DMS79 (cell line): Measurements from ENCODE around the gene RANBP3L.

ENCODE experiments used
- DNase-seq: peaks from one replicate; lab custom pipeline; 2025; lab: John Stamatoyannopoulos, UW

RANBP3L gene

DNA sequence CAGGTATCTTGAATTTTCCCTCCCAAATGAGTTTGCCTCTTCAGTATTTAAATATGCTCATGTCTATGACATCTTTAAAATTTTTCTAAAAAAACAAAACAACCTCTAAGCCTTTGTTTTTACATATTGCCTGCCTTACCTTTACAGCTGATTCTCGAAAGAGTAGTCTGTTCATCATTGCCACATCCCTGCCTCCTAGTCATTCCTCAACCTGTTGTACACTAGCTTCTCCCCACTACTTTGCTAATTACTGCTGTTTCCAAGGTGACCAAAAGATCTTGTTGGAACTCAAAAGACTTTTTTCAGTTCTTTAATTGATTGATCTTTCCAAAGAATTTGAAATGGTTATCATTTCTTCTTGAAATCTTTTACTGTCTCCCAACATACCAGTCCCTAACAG is 58.0 kb downstream of the RANBP3L start:
- no peak for DNase-seq

DNA sequence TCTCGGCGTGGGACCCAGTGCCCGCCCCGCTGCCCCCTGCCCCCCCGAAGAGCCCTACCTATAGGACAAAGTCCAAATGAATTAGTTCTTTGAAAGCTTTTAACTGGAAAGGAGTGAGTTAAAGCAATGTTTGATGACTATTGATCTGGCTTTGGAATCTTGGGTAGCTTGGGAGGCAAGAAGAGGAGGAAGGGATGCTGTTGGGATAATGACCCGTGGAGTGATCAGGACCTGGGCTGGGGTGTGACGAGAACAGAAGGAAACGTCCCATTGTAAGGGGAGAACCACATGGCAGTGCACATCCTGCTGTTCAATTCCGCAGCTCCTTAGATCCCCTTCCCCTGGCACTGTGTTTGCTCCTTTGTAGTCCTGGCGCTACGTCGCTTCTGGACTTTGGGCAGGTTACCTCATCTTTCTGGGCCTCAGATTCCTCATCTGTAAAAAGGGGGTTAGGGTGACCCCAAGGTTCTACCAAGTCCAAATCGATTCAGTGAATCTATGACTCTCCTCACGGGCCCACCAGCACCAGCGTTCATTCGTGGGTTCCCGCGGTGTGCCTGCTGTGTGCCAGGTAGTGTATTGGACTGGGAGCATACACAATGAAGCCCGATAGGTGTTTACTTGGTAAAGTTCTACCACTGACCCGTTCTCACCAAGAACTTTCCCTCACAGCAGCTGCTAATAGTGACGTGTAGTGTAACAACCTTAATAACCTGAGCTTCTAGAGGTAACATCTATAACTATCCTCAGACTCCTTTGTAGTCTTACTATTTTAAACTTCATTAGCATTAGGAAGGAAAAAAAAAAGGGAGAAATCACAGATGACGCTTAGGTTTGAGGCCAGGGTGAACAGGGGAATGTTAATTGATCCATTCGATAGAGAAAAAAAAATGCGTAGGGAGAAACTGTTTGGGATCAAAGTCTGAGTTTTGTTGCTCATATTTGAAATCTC is 58.9 kb downstream of the RANBP3L start:
- DNase-seq = no peak

DNA sequence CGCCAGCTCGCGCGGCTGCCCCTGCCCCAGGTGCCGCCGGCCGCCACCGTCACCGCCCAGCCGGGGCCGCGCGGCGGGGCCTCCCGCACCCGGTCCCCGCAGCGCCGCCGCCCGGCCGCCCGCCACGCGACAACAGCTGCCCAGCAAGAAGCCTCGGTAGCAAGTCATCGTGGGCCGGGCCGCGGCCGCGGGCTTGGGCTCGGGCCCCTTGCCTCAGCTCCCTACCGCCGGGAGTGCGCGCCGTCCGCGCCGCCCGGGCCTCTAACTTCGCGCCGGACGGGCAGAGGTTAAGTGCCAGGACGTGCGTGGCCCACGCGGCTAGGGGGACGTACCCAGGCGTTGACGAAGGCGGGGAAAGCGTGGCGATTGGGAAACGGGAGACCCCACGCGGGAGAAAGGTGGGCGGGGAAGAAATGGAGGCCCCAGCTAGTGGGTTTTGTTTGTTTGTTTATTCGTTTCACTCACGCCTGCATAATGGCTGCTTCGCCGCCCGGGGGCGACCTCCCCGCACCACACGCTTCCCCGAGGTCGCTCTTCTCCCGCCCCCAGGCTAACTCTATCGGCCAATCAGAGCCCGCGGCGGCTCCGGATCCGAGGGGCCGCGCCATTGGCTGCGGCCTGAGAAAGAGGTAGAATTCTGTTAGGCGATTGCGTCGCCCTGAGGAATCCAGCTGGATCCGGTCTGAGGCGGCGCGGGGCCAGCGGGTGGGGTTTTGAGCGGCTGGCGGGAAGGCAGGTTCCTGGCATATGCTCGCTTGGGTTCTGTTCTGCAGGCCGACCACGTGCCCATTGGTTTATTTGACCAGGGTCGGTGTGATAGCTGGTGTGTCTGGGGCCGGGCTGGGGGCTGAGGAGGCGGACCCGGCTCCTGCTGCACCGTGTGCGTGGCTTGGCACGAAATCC is 59.8 kb downstream of the RANBP3L start, which contains the start of gene NADK2:
Gene NADK2 (minus strand): TSS at position 295 of the 903 bp plus-strand sequence. CDS start 127 bp downstream, at position 168.
- peak; percentile 84 for DNase-seq

DNA sequence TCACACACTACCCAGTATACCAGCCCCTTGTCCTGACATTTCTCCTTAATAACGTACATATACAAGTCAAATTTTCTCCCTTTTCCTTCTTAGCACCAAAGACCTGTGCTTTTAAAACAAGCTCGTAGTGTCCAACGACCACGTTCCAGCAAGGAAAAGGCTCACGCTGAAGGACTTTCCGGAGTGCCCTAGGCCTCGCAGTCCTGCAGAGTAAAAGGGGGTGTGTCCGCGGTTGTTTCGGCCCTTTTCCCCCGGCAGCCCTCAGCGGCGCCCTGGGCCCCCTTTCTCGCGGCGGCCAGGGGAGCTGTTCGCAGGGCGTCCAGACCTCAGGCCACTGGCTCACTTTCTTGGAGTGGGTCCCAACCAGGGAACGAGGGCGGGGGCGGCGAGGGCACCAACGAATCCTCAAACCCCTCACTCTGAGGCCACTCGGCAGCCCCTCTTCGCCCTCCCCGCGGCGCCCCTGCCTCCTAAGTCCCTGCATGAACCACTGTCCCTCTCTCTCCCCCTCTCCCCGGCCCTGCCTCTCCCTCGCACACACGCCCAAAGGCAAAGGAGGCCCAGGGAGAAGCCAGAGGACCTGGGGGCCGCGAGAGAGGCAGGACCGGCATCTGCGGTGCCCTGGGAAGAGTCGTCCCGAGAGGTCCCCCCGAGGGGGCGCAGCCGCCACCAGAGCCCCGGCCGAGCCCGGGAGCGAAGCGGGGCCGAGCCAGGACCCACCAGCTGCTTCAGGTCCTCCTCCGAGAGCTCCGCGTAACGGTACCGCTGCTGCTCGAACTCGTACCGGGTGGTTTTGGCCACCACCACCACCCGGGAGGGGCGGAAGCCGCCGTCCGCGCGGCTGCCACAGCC is 60.7 kb downstream of the RANBP3L start:
- DNase-seq = peak; percentile 21

DNA sequence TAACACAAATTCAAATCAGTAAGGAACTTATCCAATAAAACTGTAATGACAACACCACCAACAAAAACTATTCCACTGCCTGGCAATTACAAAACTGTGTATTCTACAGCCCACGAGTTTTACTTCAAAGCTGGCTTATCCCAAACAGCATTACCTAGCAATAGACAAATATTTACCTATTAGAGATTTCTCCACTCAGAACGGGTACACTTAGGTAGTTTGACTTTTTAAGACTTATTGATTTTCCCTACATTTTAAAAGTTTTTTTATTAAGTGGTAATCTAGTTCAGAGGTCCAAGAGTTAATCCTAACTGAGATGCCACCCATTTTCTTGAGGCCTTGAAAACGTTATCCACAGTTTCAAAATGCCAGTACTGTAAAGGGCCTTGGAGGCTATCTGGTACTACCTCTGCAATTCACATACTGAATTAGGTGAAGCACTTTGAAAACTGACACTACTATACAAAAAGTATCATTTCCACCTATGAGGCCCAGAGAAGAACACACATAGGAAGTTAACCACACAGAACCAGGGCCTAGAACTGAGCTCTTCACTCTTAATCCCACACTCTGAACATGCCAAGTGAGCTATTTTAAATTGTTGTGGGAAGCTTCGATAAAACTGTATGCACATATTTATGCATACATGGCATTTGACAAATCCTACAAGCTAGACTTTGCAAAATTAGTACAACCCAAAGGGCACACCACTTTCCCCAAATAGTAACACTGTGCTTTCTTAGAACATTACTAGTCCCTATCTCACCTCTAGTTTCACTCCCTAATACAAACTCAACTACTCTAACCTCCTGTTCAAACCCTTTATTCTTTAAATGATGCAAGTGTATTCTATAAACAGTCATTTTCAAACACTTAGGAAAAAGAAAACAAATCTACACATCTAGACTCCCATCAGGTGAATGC is 62.1 kb downstream of the RANBP3L start:
- no peak for DNase-seq

DNA sequence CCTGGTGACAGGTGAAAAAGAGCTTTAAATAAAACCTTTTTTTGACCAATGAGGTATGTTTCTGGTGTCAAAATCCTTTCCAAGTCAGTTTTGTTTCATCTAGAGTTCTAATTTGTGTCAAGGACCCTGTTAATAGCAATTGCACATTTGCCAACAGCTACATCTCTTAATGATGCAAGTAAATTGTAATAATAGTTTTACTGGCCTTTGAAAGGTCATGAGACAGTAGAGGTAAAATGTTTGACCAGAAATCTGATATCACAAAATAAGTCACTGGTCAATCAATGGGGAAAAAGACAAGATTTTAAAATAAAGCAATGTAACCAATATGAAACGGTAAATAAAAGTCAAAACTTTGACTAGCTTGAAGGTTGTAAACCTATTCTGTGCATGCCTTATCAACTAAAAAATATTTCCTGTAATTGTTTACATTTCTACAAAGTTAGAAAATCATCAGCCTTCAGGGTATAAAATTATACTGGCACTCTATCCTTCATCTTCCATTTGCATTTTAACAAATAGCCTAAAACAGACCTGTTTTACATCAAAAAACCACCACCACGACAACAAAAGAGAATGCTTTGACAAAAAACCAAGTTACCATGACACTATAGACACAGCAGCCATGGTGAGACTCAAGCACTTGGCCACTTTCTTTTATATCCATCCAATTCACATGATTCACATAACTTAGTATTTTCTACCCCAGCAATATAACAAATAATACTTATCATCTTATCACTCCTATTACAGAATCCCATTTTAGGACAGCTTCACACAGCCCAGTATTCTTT is 63.0 kb downstream of the RANBP3L start:
- no peak for DNase-seq

DNA sequence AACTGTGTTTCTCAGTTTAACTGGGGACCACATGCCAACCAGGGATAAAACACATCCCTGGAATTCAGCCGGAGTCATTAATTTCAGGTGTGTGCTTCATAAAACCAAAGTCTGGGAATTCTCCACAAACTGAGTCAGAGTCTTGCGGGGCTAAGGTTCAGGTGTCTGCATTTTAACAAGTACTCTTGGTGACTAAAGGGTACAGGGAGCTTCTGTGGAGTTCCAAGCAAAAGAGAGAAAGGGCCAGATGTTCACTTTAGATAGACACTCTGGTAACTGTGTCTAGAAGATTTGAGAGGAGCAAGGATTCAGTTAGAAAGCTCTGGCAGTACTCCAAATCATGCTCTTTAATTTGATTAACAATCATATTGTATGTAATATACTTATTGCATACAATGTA is 64.0 kb downstream of the RANBP3L start:
- DNase-seq = no peak

DNA sequence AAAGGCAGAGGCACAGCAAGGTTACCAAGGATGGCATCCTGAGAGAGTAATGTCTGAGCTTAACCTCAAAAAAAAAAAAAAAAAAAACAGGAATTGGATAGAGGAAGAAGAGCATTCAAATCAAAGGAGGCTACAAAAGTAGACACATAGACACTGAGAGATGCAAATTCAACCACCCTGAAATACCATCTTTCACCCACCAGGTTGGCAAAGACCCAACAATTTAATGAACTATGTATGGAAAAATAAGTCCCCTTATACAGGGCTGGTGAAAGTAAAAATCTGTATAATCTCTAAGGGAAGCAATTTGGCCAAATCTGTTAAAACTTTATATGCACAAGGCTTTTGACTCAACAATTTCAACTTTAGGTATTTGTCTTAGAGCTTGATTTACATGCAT is 64.9 kb downstream of the RANBP3L start:
- DNase-seq = no peak

DNA sequence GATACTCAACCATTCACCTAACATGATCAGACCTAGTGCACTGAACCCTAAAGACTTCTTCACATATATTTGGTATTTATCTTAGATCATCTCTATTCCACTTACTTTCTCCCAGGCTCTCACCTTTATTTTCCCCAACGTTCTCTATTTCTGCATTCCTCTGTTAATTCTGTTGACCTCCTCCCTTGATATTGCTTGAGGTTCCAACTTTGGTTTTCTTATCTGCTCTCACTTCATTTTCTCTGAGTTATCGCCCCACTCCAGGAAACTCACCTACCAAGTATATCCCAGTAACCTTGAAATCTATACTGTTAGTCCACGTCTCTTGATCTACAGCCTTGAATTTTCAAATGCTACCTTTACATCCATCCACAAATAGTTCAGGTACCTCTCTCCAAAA is 69.2 kb downstream of the RANBP3L start:
- DNase-seq = no peak

DNA sequence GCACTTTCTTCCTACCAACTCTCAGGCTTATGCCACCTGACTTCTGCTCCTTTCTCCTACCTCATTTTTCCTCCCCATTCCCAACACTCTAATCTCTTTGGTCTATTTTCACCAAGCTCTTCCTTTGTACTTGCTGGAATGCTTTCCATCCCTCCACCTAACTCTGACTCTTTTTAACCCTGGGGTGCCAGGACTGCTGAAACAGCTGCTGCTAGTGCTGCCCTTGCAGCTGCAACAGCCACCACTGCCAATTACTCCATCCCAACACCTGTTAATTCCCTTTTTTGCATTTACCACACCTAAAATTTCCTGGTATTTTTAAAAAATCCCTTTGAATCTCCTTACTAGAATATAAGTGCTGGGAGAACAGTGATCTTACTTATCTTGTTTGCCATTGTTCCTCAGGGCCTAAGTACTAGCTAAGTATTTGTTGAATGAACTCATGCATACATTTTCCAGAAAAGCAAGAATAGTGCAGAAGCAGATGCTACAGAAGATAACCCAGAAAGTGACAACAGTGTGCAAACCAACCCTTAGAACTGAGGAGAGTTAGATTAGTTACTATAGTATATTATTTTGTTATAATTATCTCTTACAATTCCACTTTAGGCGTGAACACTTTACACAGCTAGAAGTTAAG is 71.4 kb downstream of the RANBP3L start:
- no peak for DNase-seq

DNA sequence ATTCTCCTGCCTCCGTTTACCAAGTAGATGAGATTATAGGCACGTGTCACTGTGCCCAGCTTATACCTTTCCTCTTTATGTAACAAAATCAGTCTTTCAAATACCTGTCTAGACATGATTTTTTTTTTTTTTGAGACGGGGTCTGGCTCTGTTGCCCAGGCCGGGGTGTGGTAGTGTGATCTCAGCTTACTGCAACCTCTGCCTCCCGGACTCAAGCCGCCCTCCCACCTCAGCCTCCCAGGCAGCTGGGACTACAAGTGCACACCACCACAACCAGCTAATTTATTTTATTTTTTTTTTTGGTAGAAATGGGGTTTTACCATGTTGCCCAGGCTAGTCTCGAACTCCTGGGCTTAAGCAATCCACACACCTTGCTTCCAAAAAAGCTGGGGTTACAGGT is 73.2 kb downstream of the RANBP3L start:
- no peak for DNase-seq

DNA sequence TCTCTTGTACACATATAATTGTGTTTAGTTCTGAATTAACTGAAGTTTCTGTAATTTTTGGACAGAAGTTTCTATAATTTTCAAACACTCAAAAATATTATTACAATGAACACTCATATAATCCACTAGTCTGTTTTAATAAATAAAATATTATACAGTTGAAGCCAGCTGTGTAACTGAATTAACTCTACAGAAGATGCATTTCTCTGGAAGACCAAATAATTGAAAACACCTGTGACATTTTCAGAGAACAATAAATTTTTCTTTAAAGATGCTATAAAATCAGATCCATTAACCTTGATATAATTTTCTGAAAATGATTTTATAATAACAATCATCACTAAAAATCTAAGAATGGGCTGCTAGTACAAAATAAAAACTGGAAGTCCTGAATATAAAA is 74.7 kb downstream of the RANBP3L start:
- no peak for DNase-seq

DNA sequence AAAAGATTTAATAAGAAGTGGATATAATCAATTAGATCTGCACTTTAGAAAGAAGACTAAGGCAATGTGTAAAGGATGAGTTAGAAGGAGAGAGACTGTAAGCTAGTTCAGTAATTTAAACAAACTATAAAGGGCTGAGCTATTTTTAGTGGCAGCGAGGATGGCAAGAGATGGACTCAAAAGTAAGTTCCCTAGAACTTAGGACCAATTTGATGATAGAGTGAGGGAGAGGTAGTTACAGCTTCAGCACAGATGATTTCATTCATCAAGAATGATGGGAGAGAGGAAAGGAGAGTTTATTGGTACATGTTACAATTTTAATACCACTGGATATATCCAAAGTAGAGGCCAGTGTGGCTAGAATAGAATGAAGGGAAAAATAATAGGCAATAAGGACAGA is 79.1 kb downstream of the RANBP3L start:
- no peak for DNase-seq

DNA sequence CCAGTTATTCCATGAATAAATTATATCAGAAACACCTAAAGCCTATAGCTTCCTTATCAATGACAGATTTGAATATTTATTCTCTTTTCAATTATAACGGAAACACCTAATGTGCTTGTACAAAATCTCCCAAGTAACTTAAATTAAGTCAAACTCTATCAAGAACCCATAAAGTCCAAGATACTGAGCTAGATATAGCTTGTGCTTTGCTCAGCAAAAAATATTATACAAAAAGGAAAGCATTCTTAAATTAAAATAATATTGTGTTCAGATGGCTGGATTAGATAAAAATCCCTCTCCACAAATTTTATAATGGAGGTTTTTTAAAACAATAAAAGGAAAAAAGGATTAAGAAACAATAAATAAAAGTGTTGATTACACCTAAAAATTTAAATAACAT is 83.7 kb downstream of the RANBP3L start:
- no peak for DNase-seq

DNA sequence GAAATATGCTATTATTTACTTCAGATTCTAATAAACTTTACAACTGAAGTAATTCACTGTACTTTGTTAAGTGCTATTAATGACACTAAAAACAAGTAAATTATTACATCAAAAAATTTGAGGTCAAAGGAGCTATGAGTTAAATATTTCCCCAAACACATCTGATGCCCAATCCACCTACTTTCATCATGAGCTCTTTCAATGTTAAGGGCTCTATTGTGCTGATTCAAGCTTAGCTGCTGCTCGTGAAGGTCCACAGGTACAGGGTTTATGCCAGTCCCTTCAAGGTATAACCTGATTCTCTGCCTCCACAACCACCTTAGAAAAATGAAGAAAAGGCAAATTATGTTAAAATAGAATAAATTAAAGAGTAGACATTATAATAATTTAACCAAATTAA is 84.1 kb downstream of the RANBP3L start:
- DNase-seq = no peak

DNA sequence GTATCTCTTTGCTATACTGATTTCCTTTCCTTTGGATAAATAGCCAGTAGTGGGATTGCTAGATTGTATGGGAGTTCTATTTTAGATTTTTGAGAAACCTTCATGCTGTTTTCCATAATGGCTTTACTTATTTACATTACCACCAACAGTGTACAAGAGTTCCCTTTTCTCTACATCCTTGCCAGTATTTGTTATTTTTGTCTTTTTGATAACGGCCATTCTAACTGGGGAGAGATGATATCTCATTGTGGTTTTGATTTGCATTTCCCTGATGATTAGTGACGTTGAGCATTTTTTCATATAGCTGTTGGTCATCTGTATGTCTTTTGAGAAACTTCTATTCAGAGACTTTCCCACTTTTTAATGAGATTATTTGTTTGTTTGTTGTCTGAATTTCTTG is 85.8 kb downstream of the RANBP3L start:
- no peak for DNase-seq

DNA sequence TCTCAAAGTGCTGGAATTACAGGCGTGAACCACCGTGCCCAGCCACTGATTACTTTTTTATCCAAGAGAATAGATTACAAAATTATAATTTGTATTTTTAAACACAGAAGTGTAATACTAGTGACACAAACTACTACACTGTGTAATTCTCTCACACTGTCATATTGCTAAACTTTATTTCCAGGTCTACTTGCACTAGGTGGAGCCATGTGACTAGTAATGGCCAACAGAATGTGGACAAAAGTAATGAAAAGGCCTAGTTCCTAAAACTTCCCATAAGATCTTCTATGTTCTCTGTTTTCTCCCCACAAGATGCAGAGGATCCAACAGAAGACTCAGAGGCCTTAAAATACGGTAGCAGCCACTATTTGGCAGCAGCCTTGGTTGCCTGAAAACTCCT is 87.3 kb downstream of the RANBP3L start:
- DNase-seq = no peak

DNA sequence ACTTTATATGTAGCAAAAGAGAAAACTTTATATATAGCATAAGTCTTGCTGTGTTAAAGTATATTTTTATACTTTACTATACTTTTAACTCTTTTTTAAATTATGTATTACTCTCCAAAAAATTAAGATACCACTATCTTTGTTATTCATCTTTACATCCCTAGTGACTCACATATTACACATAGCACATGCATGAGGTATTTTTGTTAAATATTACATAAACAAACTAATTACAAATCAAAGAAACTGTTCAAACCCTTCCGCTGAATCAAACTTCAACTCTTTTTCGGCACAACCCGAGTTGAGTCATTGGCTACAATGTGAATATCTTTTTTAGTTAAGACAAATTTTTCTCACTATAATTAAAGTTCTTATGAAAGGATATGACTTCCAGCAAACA is 92.0 kb downstream of the RANBP3L start:
- no peak for DNase-seq

DNA sequence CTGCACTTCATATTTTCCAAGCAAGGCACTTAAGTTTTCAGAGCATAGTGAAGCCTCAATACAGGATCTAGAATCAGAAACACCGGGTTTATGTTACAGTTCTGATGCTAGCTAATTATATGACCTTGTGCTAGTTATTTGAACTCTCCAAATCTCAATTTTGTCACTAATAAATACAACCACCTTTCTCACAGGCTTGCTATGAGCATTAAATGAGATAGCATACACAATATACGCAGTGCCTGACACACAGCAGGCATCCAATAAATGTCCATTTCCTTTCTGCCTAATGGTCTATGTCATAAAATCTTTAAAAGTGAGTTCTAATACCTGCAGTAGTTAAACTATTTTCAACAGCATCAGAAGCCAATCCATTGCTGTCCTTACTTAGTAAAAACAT is 92.9 kb downstream of the RANBP3L start:
- DNase-seq = no peak
